ENCODE results near the gene TRIM56.
"Not testable (repeated sequence)": the region's sequence is repeated elsewhere in the genome, so short reads cannot be mapped to it uniquely, and the experiment has no call there.

TRIM56 gene

GRCh38 chr7:101132626-101133600 lies 47.6 kb downstream of the TRIM56 start:
- DNase-seq (ENCODE audit: low read depth in 2 of 2) = not testable (repeated sequence)

- no peak for DNase-seq (ENCODE audit: low read depth in 2 of 2)
These were observed 48.5 kb downstream of the TRIM56 start for GRCh38 chr7:101133621-101134398.

- DNase-seq (ENCODE audit: low read depth in 2 of 2) = no peak
These were observed 49.2 kb downstream of the TRIM56 start for GRCh38 chr7:101134399-101134980.

DNA sequence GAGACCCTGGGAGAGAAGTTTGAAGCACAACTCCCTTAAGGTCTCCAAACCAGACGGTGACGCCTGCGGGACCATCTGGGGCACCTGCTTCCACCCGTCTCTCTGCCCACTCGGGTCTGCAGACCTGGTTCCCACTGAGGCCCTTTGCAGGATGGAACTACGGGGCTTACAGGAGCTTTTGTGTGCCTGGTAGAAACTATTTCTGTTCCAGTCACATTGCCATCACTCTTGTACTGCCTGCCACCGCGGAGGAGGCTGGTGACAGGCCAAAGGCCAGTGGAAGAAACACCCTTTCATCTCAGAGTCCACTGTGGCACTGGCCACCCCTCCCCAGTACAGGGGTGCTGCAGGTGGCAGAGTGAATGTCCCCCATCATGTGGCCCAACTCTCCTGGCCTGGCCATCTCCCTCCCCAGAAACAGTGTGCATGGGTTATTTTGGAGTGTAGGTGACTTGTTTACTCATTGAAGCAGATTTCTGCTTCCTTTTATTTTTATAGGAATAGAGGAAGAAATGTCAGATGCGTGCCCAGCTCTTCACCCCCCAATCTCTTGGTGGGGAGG lies 52.5 kb downstream of the TRIM56 start:
- DNase-seq (ENCODE audit: low read depth in 2 of 2) = no peak

- DNase-seq (ENCODE audit: low read depth in 2 of 2) = peak; percentile 79 to 81
These were observed 53.1 kb downstream of the TRIM56 start for GRCh38 chr7:101138213-101138870.

GRCh38 chr7:101140339-101140699 lies 55.0 kb downstream of the TRIM56 start:
- DNase-seq (ENCODE audit: low read depth in 2 of 2) = no peak

DNA sequence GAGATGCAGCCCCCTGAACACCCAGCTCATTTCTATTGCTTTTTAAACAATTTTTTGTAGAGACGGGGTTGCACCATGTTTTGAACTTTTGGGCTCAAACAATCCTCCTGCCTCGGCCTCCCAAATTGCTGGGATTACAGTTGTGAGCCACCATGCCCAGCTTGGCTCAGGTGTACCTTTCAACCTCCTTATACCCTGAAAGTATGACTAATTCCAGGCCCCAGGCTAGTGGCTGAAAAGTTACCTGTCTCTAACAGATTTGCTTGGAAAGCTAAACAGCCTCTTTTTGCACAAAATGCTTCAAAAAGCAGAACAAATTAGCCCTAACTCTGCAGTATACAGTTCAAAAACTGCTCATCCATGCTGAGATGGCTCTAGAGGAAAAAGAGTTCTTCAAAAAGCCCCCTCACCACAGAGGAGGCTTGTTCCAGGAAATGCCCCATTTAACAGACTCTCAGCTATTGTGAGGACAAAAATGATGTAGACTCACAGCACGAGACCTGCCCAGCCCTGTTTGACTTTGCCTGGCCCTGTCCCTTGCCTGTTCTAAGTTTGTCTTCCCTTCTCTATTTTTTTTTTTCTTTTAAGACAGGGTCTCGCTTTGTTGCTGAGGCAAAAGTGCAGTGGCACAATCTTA lies 55.6 kb downstream of the TRIM56 start:
- DNase-seq (ENCODE audit: low read depth in 2 of 2) = no peak
